GM18498 (cell line): Measurements from ENCODE around the gene TFG.
A peak's percentile ranks its signal among the peaks of the same experiment; 100 is the strongest.
"Not testable (repeated sequence)": the region's sequence is repeated elsewhere in the genome, so short reads cannot be mapped to it uniquely, and the experiment has no call there.

Experiments
- ATAC-seq: cut with Tn5 transposase; IDR thresholded peaks from one replicate; pipeline ENCODE4 v1.9.1; 2021; ENCODE audit warnings: mild to moderate bottlenecking, moderate library complexity; ENCODE audit not compliant: unreplicated experiment

TFG gene

DNA sequence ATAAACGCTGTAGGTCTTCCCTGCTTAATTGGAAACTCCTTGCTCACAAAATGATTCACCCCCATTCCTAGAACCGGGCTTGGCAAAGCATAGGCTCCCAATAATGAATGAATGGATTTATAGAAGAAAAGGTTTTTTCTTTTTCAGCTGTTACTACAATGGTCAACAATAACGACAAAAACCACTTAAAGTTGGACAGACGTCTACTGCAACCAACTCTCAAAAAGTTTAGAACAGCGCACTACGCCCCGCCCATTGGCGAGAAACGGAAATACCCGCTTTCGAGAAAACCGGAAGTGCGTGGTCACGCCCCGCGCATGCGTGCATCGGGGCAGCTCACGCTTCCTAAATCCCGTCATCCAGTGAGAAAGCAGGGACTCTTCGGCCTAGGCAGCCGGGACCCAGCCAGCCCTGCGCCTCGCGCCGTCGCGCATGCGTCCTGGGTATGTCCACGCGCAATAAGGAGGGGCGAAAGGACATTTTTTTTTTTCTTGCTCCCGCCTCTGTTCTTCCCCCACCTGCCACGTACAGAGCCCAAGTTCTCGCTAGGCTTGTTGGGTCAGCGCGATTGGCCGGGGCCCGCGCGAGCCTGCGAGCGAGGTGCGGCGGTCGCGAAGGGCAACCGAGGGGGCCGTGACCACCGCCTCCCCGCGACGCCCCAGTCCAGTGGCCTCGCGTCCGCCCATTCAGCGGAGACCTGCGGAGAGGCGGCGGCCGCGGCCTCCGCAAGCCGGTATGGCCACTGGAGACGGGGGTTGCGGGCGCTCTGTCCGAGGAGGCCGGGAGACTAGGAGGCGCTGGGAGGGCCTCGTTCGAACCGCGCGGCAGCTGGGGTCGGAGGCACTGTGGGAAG lies at the start of gene TFG:
TFG (plus strand) TSS at position 506 of the 853 bp plus-strand sequence. CDS start 4,192 bp downstream, outside the sequence.
- peak; percentile 94 for ATAC-seq

- not testable (repeated sequence) for ATAC-seq
Observed at GRCh38 chr3:100661294-100661693, 48.0 kb upstream of the TFG start.

DNA sequence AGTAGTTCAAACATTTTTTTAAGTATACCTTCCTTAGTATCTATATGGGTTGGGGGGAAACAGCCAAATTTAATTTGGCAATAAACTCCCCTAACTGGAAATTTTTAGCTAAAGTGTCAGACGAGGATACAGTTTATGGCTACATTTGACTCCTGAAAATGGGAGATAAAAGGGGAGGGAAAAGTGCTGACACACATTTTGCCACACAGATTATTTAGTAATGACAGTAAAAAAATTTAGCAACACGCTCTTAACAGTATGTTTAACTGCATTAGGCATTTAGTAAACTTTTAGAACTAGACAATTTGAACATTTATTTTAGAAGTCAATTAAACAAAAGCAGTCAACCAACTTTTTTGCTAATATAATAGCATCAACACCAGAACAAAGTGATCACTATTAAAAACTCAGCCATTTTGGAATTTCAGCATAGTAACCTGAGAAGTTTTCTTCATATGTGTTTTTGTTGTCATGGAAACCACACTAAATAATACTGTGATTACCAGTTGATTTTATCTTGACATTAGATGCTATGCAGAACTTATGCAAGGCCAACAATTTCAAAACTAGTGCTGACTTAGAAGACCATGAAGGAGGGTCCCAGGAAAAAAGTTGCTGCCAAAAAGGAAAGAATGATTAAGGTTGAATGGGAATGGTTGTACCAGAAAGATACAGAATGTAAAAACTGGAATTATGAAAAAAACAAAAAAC lies 47.0 kb upstream of the TFG start:
- no peak for ATAC-seq

- ATAC-seq = no peak
Observed at GRCh38 chr3:100665230-100665629, 44.1 kb upstream of the TFG start.

- ATAC-seq = not testable (repeated sequence)
Observed at GRCh38 chr3:100666699-100667098, 42.6 kb upstream of the TFG start.

DNA sequence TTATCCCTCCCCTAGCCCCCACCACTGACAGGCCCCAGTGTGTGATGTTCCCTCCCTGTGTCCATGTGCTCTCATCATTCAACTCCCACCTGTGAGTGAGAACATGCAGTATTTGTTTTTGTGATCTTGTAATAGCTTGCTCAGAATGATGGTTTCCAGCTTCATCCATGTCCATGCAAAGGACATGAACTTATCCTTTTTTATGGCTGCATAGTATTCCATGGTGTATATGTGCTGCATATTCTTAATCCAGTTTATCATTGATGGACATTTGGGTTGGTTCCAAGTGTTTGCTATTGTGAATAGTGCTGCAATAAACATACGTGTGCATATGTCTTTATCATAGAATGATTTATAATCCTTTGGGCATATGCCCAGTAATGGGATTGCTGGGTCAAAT lies 42.0 kb upstream of the TFG start:
- not testable (repeated sequence) for ATAC-seq

DNA sequence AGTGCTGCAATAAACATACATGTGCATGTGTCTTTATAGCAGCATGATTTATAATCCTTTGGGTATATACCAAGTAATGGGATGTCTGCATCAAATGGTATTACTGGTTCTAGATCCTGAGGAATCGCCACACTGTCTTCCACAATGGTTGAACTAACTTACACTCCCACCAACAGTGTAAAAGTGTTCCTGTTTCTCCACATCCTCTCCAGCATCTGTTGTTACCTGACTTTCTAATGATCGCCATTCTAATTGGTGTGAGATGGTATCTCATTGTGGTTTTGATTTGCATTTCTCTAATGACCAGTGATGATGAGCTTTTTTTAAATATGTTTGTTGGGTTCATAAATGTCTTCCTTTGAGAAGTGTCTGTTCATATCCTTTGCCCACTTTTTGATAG lies 38.3 kb upstream of the TFG start:
- ATAC-seq = not testable (repeated sequence)

- no peak for ATAC-seq
Observed at GRCh38 chr3:100681496-100681895, 27.8 kb upstream of the TFG start.

GRCh38 chr3:100682056-100682853 lies 27.0 kb upstream of the TFG start:
- no peak for ATAC-seq

GRCh38 chr3:100682854-100683760 lies 26.2 kb upstream of the TFG start:
- no peak for ATAC-seq

- ATAC-seq = no peak
Observed at GRCh38 chr3:100693225-100693624, 16.1 kb upstream of the TFG start.

DNA sequence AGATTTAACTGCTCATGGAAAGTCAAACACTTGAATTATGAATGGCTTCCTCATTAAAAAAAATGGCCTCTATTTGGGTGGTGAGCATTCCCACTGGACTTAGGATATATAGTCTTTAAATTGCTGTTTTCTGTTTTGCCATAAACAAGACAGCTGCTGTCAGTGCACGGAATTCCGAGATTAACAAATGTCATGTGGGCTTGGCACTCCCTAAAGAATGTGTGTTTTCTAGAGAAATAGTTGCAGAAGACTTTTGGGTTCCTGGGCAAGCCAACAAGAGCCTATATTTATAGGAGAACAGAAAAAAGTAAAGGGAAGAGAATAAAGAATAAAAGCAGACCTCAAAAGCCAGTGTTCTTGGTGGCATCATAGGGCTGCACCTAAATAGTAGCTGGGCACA lies 13.6 kb upstream of the TFG start:
- no peak for ATAC-seq

GRCh38 chr3:100696161-100696560 lies 13.1 kb upstream of the TFG start:
- no peak for ATAC-seq

DNA sequence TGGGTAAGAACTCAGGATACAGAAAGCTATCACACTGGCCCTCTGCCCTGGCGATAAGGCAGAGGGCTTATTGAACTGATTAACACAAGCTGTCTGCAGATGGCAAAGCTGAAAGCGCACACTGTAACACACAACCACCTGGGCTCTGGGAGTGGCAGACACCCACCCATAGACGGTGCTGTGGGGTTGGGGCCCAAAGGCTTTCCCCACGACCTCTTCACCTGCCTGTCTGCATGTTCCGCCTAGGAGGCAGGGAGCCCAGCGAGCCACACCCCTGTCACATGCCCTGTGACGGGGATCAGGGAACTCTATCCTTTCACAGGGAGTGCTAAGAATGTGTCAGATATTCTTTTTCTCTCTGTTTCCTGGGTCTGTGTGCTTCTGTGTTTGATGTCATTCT lies 12.1 kb upstream of the TFG start:
- no peak for ATAC-seq

DNA sequence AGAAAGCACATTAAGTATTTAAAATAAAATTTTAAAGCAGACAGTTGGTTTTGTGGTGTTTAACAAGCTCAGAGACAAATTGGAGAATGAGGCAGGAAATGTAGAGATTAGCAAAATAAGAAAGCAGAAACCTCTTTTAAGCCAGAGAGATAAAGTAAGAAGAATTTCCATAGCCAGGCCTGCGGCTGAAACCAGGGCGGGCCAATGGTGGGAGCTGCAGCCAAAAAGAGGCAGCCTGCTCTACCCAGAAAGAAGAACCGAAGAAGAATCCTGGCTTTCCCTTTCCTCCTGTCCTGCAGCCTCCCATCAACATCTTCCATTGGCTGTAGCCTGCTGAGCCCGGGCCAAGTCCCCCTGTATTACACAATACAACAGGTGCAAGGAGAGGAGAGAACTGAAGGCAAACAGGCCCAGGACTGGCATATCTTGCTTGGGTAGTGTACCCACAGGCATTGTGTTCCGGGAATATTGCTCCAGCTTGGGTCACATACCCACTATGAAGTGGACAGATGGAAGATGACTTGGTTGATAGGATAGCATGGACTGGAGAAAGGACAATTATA lies 11.5 kb upstream of the TFG start:
- no peak for ATAC-seq

GRCh38 chr3:100698736-100699135 lies 10.6 kb upstream of the TFG start:
- no peak for ATAC-seq

DNA sequence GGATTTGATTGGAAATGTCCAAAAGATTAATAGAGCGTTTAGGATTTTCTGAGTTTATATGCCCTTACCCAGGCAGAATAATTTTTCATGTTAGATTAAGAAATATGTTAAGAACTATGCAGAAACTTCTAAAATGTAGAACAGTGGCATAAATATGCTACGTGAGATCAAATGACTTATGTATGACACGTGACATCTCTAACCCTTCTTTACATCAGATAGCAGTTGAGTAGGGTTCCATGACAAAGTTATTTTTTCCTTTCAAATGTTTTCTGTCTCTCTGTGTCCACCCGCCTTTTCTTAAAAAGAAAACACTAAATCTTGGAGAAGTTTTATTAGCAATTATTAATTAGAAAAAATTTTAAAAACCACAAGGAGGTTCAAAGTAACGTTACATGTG lies 8.6 kb upstream of the TFG start:
- ATAC-seq = no peak

- peak; percentile 45 for ATAC-seq
Observed at GRCh38 chr3:100702082-100702979, 7.0 kb upstream of the TFG start.

DNA sequence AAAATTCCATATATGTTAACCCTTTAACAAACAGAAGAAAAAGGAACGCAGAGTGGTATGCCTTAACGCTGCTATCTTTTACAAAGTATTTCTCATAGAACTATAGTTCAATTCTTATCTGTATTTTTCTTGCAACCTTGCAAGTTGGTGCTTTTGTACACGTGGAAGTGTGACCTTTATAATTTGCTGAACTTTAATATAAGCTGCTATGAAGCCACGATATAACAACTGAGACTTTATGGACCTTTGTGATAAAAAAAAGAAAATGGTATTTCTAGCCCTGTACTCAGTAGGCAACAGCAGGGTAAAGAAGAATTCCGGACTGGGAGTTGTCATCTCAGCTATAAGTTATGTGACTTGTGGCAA lies 6.3 kb upstream of the TFG start:
- ATAC-seq = no peak
